ENCODE measurements around the gene P2RX7. TPM values are rescaled to one million over a fixed set of nuclear protein-coding genes. Genes with fewer than 3 reads are reported as not detected.

P2RX7 gene
- total RNA-seq, 1 donor from 2014 or later = 1.9 TPM

GRCh38 chr12:121233628-121234020 is 100.9 kb downstream of the P2RX7 start:
- Mint-ChIP-seq H3K4me3 (no peak overlapping the region), H3K27me3 (no peaks in the 10 kb centered on the region), H3K36me3 (peaks cover 4% of the 10 kb centered on the region), H3K27ac (no peak overlapping the region), H3K9me3 (no peaks in the 10 kb centered on the region), H3K4me1 (ENCODE audit: unreplicated experiment) (peaks cover 5% of the 10 kb centered on the region)
- TF ChIP-seq CTCF (conservative IDR thresholded peaks at IDR 0.05) = no peak
- DNase-seq (ENCODE audit: extremely low spot score, unreplicated experiment) = no peak

GRCh38 chr12:121236776-121237175 is 104.1 kb downstream of the P2RX7 start:
- Mint-ChIP-seq H3K27ac (no peak overlapping the region), H3K36me3 (peaks cover 7% of the 10 kb centered on the region), H3K4me3 (no peak overlapping the region), H3K27me3 (no peaks in the 10 kb centered on the region), H3K9me3 (no peaks in the 10 kb centered on the region), H3K4me1 (ENCODE audit: unreplicated experiment) (peaks cover 8% of the 10 kb centered on the region)
- DNase-seq (ENCODE audit: extremely low spot score, unreplicated experiment) = no peak
- TF ChIP-seq CTCF (conservative IDR thresholded peaks at IDR 0.05) = no peak

- Mint-ChIP-seq H3K27me3 (no peaks in the 10 kb centered on the region), H3K27ac (no peak overlapping the region), H3K9me3 (no peaks in the 10 kb centered on the region), H3K4me1 (ENCODE audit: unreplicated experiment) (peaks cover 8% of the 10 kb centered on the region), H3K36me3 (peaks cover 7% of the 10 kb centered on the region), H3K4me3 (no peak overlapping the region)
- no peak for TF ChIP-seq CTCF (conservative IDR thresholded peaks at IDR 0.05)
- DNase-seq (ENCODE audit: extremely low spot score, unreplicated experiment) = no peak
Measured at GRCh38 chr12:121237415-121237814, 104.7 kb downstream of the P2RX7 start.

Other genes starting within 250 kb of the P2RX7 start
- 67.6 and 67.7 TPM in 2 replicates for gene SPPL3, start 228.5 kb upstream of the P2RX7 start, total RNA-seq (ENCODE audit: low replicate concordance)
- gene HNF1A, start 154.3 kb upstream of the P2RX7 start, total RNA-seq (ENCODE audit: low replicate concordance) = 7.2 and 9.6 TPM in 2 replicates
- gene C12orf43, start 116.4 kb upstream of the P2RX7 start, total RNA-seq (ENCODE audit: low replicate concordance) = 15.1 and 21.2 TPM in 2 replicates
- 0.17 and 0.19 TPM in 2 replicates for gene OASL, start 93.6 kb upstream of the P2RX7 start, total RNA-seq (ENCODE audit: low replicate concordance)
- 17.0 and 27.9 TPM in 2 replicates for gene P2RX4, start 77.3 kb downstream of the P2RX7 start, total RNA-seq (ENCODE audit: low replicate concordance)
- 33.9 and 34.4 TPM in 2 replicates for gene CAMKK2, start 163.8 kb downstream of the P2RX7 start, total RNA-seq (ENCODE audit: low replicate concordance)
- 98.3 and 101 TPM in 2 replicates for gene ANAPC5, start 219.5 kb downstream of the P2RX7 start, total RNA-seq (ENCODE audit: low replicate concordance)